Naive thymus-derived CD8-positive, alpha-beta T cell (primary cell): ENCODE results near the gene KRT34. TPM values are rescaled to one million over a fixed set of nuclear protein-coding genes. Genes with fewer than 3 reads are reported as not detected.
"Not testable (repeated sequence)": the region's sequence is repeated elsewhere in the genome, so short reads cannot be mapped to it uniquely, and the experiment has no call there.

Experiments
- ATAC-seq, 2 donors: fragments of 150-1000 bp; cut with Tn5 transposase in 1 of 2; sonication (Bioruptor Pico), chemical (Tn5 transposase) in 1 of 2; 1 replicate in 1 of 2; 2 replicates in 1 of 2; pipeline ENCODE4 v1.10.0; 2021; ENCODE audit warnings: mild to moderate bottlenecking in 2 of 2, moderate library complexity in 2 of 2
- POLR2A ChIA-PET: fragments of 350-600 bp; sonication (Branson Sonifier 250); formaldehyde crosslinking; loops from one replicate; lab custom pipeline; 2021; ENCODE audit warnings: antibody characterized with exemption; lab: Charles Lee
- DNase-seq, 10 donors: peaks; one replicate each; pipeline versions ENCODE4 v3.0.0 to v3.0.0-alpha.2; 2020 to 2022
- H3K27ac Mint-ChIP-seq, 10 donors: one replicate each; pipeline ENCODE4 v1.8.0; 2020 to 2022; ENCODE audit warnings: mild to moderate bottlenecking in 10 of 10, mixed read lengths in 10 of 10, moderate library complexity in 4 of 10, inconsistent platforms in 1 of 10
- H3K27me3 Mint-ChIP-seq, 5 donors: one replicate each; pipeline ENCODE4 v1.8.0; 2021 to 2022; ENCODE audit warnings: mixed read lengths in 5 of 5
- H3K36me3 Mint-ChIP-seq, 3 donors: one replicate each; pipeline ENCODE4 v1.8.0; 2020 to 2022; ENCODE audit warnings: mixed read lengths in 3 of 3, mild to moderate bottlenecking in 2 of 3, inconsistent platforms in 1 of 3
- H3K4me1 Mint-ChIP-seq, 4 donors: one replicate each; pipeline ENCODE4 v1.8.0; 2021 to 2022; ENCODE audit warnings: mixed read lengths in 4 of 4
- H3K4me3 Mint-ChIP-seq, 10 donors: one replicate each; pipeline ENCODE4 v1.8.0; 2020 to 2022; ENCODE audit warnings: mild to moderate bottlenecking in 10 of 10, mixed read lengths in 10 of 10, moderate library complexity in 6 of 10, inconsistent platforms in 1 of 10
- H3K9me3 Mint-ChIP-seq, 9 donors: one replicate each; pipeline ENCODE4 v1.8.0; 2020 to 2022; ENCODE audit warnings: mixed read lengths in 9 of 9, mild to moderate bottlenecking in 3 of 9, inconsistent platforms in 1 of 9, moderate library complexity in 1 of 9
- polyA plus RNA-seq, 3 donors: library from polyadenylated mRNA; unstranded; fragments of 300-500 nt; fragmentation: Illumina TruSeq; gene quantifications; one replicate each; pipeline ENCODE4 v1.2.3, GENCODE V29; 2021
- total RNA-seq, 8 experiments: library from RNA in 2 of 8; stranded (reverse) in 2 of 8; gene quantifications; one replicate each; pipeline ENCODE4 v1.2.3 and lab custom pipeline; 2021 to 2026

Gene KRT34
- total and polyA plus RNA-seq, 5 experiments from 2014 or later = not detected

GRCh38 chr17:41396996-41397660 lies 15.0 kb upstream of the KRT34 start, which contains the start of gene KRT31:
TSS of gene KRT31 (minus strand) at chr17:41397608. CDS start at chr17:41397539, 69 bp downstream.
- H3K4me1 Mint-ChIP-seq = peaks cover 4 to 17% (median 5%) of the 10 kb centered on the region in 4 donors
- POLR2A ChIA-PET = no interaction called here
- peak within 1 kb of the TSS in 1 of 10 donors; percentile 80 for H3K27ac Mint-ChIP-seq

GRCh38 chr17:41396340-41396739 lies 14.2 kb upstream of the KRT34 start:
- no peaks in the 10 kb centered on the region for H3K36me3 Mint-ChIP-seq
- peaks cover 0 to 9% (median 3%) of the 10 kb centered on the region in 5 donors for H3K27me3 Mint-ChIP-seq
- peaks cover 0 to 1% (median 0%) of the 10 kb centered on the region in 9 donors for H3K9me3 Mint-ChIP-seq
- no peak overlapping the region for H3K4me3 Mint-ChIP-seq
- peaks cover 4 to 16% (median 5%) of the 10 kb centered on the region in 4 donors for H3K4me1 Mint-ChIP-seq
- DNase-seq (no peak), ATAC-seq (no peak)
- POLR2A ChIA-PET = no interaction called here
- H3K27ac Mint-ChIP-seq = no peak overlapping the region

More at GRCh38 chr17:41396996-41397660, 15.0 kb upstream of the KRT34 start, which contains the start of gene KRT31:
- Mint-ChIP-seq H3K9me3 (peaks cover 0 to 1% (median 0%) of the 10 kb centered on the region in 9 donors), H3K36me3 (no peaks in the 10 kb centered on the region), H3K4me3 (no peak within 1 kb of the TSS), H3K27me3 (peaks cover 0 to 4% (median 0%) of the 10 kb centered on the region in 5 donors)
- ATAC-seq = no peak
- DNase-seq = no peak

GRCh38 chr17:41395611-41396010 lies 13.5 kb upstream of the KRT34 start:
- Mint-ChIP-seq H3K4me1 (peaks cover 4 to 16% (median 5%) of the 10 kb centered on the region in 4 donors), H3K4me3 (no peak overlapping the region), H3K27ac (no peak overlapping the region), H3K36me3 (no peaks in the 10 kb centered on the region), H3K27me3 (peaks cover 0 to 9% (median 3%) of the 10 kb centered on the region in 5 donors), H3K9me3 (peaks cover 0 to 1% (median 0%) of the 10 kb centered on the region in 9 donors)
- ATAC-seq (no peak), DNase-seq (no peak)
- POLR2A ChIA-PET = interaction anchor here (0.6 kb wide), 1 partner anchor 38 kb away, joined by 3 read pairs; no protein-coding TSS in a partner anchor

- not testable (repeated sequence) for H3K27me3 Mint-ChIP-seq, H3K36me3 Mint-ChIP-seq, H3K9me3 Mint-ChIP-seq, DNase-seq, ATAC-seq, H3K4me3 Mint-ChIP-seq, H3K27ac Mint-ChIP-seq
- POLR2A ChIA-PET = interaction anchor here (0.6 kb wide), 1 partner anchor 38 kb away, joined by 3 read pairs; no protein-coding TSS in a partner anchor
- H3K4me1 Mint-ChIP-seq = peaks cover 3 to 16% (median 5%) of the 10 kb centered on the region in 4 donors
These were observed 12.9 kb upstream of the KRT34 start for GRCh38 chr17:41395044-41395443.

GRCh38 chr17:41394254-41394996 lies 12.3 kb upstream of the KRT34 start:
- DNase-seq (no peak), ATAC-seq (no peak)
- H3K36me3 Mint-ChIP-seq = no peaks in the 10 kb centered on the region
- POLR2A ChIA-PET = no interaction called here
- H3K9me3 Mint-ChIP-seq = no peaks in the 10 kb centered on the region
- peaks cover 0 to 15% (median 5%) of the 10 kb centered on the region in 4 donors for H3K4me1 Mint-ChIP-seq
- H3K4me3 Mint-ChIP-seq = no peak overlapping the region
- peaks cover 0 to 9% (median 3%) of the 10 kb centered on the region in 5 donors for H3K27me3 Mint-ChIP-seq
- peak overlapping the region in 1 of 10 donors; percentile 7 for H3K27ac Mint-ChIP-seq

- ATAC-seq = no peak
- H3K4me1 Mint-ChIP-seq = peaks cover 0 to 10% (median 4%) of the 10 kb centered on the region in 4 donors
- no peaks in the 10 kb centered on the region for H3K36me3 Mint-ChIP-seq
- peak overlapping the region in 2 of 10 donors; percentile 7 to 71 for H3K27ac Mint-ChIP-seq
- POLR2A ChIA-PET = no interaction called here
- peaks cover 0 to 4% (median 0%) of the 10 kb centered on the region in 9 donors for H3K9me3 Mint-ChIP-seq
- DNase-seq = no peak
- H3K4me3 Mint-ChIP-seq = no peak overlapping the region
- H3K27me3 Mint-ChIP-seq = peaks cover 0 to 12% (median 3%) of the 10 kb centered on the region in 5 donors
These were observed 11.7 kb upstream of the KRT34 start for GRCh38 chr17:41393826-41394225.

- DNase-seq = no peak
- Mint-ChIP-seq H3K36me3 (no peaks in the 10 kb centered on the region), H3K9me3 (peaks cover 0 to 5% (median 0%) of the 10 kb centered on the region in 9 donors), H3K27ac (peak overlapping the region in 3 of 10 donors; percentile 19 to 71 (median 53)), H3K4me3 (no peak overlapping the region), H3K27me3 (peaks cover 0 to 12% (median 3%) of the 10 kb centered on the region in 5 donors), H3K4me1 (peaks cover 0 to 10% (median 4%) of the 10 kb centered on the region in 4 donors)
- ATAC-seq = no peak
- POLR2A ChIA-PET = no interaction called here
These were observed 11.2 kb upstream of the KRT34 start for GRCh38 chr17:41393294-41393693.

- peaks cover 0 to 9% (median 3%) of the 10 kb centered on the region in 5 donors for H3K27me3 Mint-ChIP-seq
- POLR2A ChIA-PET = no interaction called here
- H3K9me3 Mint-ChIP-seq = peaks cover 0 to 10% (median 3%) of the 10 kb centered on the region in 9 donors
- H3K27ac Mint-ChIP-seq = no peak overlapping the region
- DNase-seq (no peak), ATAC-seq (no peak)
- H3K4me3 Mint-ChIP-seq = no peak overlapping the region
- peaks cover 0 to 6% (median 0%) of the 10 kb centered on the region in 3 donors for H3K36me3 Mint-ChIP-seq
- H3K4me1 Mint-ChIP-seq = peaks cover 0 to 10% (median 4%) of the 10 kb centered on the region in 4 donors
These were observed 10.2 kb upstream of the KRT34 start for GRCh38 chr17:41392278-41392677.

- Mint-ChIP-seq H3K27me3 (peaks cover 0 to 9% (median 3%) of the 10 kb centered on the region in 5 donors), H3K27ac (no peak overlapping the region), H3K36me3 (peaks cover 0 to 11% (median 3%) of the 10 kb centered on the region in 3 donors), H3K9me3 (peaks cover 5 to 18% (median 7%) of the 10 kb centered on the region in 9 donors), H3K4me3 (no peak overlapping the region), H3K4me1 (peaks cover 0 to 10% (median 4%) of the 10 kb centered on the region in 4 donors)
- POLR2A ChIA-PET = interaction anchor here (1.3 kb wide), 1 partner anchor 13 kb away, joined by 3 read pairs; no protein-coding TSS in a partner anchor
- DNase-seq (no peak), ATAC-seq (no peak)
These were observed 9.4 kb upstream of the KRT34 start for GRCh38 chr17:41391535-41391934.

- H3K27ac Mint-ChIP-seq = no peak overlapping the region
- H3K27me3 Mint-ChIP-seq = peaks cover 0 to 9% (median 4%) of the 10 kb centered on the region in 5 donors
- DNase-seq = no peak
- H3K9me3 Mint-ChIP-seq = peaks cover 8 to 25% (median 10%) of the 10 kb centered on the region in 9 donors
- no peak for ATAC-seq
- H3K4me3 Mint-ChIP-seq = no peak overlapping the region
- POLR2A ChIA-PET = interaction anchor here (1.3 kb wide), 1 partner anchor 14 kb away, joined by 3 read pairs; no protein-coding TSS in a partner anchor
- H3K36me3 Mint-ChIP-seq = peaks cover 0 to 14% (median 6%) of the 10 kb centered on the region in 3 donors
- peaks cover 0 to 10% (median 4%) of the 10 kb centered on the region in 4 donors for H3K4me1 Mint-ChIP-seq
These were observed 8.4 kb upstream of the KRT34 start for GRCh38 chr17:41390411-41390938.

GRCh38 chr17:41387670-41388069 lies 5.6 kb upstream of the KRT34 start:
- Mint-ChIP-seq H3K27ac (no peak overlapping the region), H3K9me3 (peaks cover 8 to 25% (median 10%) of the 10 kb centered on the region in 9 donors), H3K27me3 (peaks cover 0 to 12% (median 4%) of the 10 kb centered on the region in 5 donors), H3K4me1 (peaks cover 0 to 5% (median 0%) of the 10 kb centered on the region in 4 donors), H3K4me3 (no peak overlapping the region), H3K36me3 (peaks cover 0 to 14% (median 6%) of the 10 kb centered on the region in 3 donors)
- no peak for DNase-seq
- no peak for ATAC-seq
- POLR2A ChIA-PET = no interaction called here

DNA sequence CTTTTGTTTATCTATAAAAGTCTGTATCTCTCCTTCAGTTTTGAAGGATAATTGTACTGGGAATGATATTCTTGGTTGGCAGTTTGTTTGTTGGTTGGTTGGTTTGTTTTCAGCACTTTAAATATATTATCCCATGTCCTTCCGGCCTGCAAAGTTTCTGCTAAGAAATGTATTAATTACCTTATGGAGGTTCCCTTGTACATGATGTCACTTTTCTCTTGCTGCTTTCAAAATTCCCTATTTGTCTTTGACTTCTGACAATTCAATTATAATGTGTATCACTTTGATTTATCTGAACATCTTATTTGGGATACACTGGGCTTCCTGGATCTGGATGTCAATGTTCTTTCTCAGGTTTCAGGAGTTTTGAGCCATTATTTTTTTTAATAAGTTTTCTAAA lies 4.1 kb upstream of the KRT34 start:
- peaks cover 8 to 25% (median 10%) of the 10 kb centered on the region in 9 donors for H3K9me3 Mint-ChIP-seq
- no peak overlapping the region for H3K4me3 Mint-ChIP-seq
- no peak for DNase-seq
- H3K4me1 Mint-ChIP-seq = peaks cover 0 to 5% (median 0%) of the 10 kb centered on the region in 4 donors
- POLR2A ChIA-PET = no interaction called here
- H3K36me3 Mint-ChIP-seq = peaks cover 0 to 14% (median 6%) of the 10 kb centered on the region in 3 donors
- ATAC-seq = no peak
- peaks cover 0 to 10% (median 0%) of the 10 kb centered on the region in 5 donors for H3K27me3 Mint-ChIP-seq
- H3K27ac Mint-ChIP-seq = no peak overlapping the region
